ENCODE data around the gene GCAT.

GRCh38 chr22:37796079-37796478 lies 11.7 kb upstream of the GCAT start:
- TF ChIP-seq MAFK (conservative IDR thresholded peaks at IDR 0.05 in 1 of 2, IDR thresholded peaks at IDR 0.05 in 1 of 2; ENCODE audit: low read length in 2 of 2) (no peak; a peak in 1 of 4 replicates), U2AF1 (optimal IDR thresholded peaks at IDR 0.05; ENCODE audit: low read depth, low read length) (no peak), ZBTB7A (CRISPR knock-in tag; IDR thresholded peaks at IDR 0.05) (no peak), POLR2AphosphoS5 (IDR thresholded peaks at IDR 0.05; ENCODE audit: low read depth, low read length) (no peak), GTF2F1 (IDR thresholded peaks at IDR 0.05; ENCODE audit: low read length) (no peak), CHD4 (IDR thresholded peaks at IDR 0.05; ENCODE audit: borderline replicate concordance, low read length) (no peak), ZNF354B (CRISPR knock-in tag; IDR thresholded peaks at IDR 0.05) (no peak), TAF1 (CRISPR knock-in tag; IDR thresholded peaks at IDR 0.05) (no peak), FOXJ3 (CRISPR knock-in tag; IDR thresholded peaks at IDR 0.05; ENCODE audit: borderline replicate concordance) (no peak), ZNF407 (CRISPR knock-in tag; IDR thresholded peaks at IDR 0.05; ENCODE audit: not compliant biosample characterization) (no peak)
- TF ChIP-seq, protein P1, sequence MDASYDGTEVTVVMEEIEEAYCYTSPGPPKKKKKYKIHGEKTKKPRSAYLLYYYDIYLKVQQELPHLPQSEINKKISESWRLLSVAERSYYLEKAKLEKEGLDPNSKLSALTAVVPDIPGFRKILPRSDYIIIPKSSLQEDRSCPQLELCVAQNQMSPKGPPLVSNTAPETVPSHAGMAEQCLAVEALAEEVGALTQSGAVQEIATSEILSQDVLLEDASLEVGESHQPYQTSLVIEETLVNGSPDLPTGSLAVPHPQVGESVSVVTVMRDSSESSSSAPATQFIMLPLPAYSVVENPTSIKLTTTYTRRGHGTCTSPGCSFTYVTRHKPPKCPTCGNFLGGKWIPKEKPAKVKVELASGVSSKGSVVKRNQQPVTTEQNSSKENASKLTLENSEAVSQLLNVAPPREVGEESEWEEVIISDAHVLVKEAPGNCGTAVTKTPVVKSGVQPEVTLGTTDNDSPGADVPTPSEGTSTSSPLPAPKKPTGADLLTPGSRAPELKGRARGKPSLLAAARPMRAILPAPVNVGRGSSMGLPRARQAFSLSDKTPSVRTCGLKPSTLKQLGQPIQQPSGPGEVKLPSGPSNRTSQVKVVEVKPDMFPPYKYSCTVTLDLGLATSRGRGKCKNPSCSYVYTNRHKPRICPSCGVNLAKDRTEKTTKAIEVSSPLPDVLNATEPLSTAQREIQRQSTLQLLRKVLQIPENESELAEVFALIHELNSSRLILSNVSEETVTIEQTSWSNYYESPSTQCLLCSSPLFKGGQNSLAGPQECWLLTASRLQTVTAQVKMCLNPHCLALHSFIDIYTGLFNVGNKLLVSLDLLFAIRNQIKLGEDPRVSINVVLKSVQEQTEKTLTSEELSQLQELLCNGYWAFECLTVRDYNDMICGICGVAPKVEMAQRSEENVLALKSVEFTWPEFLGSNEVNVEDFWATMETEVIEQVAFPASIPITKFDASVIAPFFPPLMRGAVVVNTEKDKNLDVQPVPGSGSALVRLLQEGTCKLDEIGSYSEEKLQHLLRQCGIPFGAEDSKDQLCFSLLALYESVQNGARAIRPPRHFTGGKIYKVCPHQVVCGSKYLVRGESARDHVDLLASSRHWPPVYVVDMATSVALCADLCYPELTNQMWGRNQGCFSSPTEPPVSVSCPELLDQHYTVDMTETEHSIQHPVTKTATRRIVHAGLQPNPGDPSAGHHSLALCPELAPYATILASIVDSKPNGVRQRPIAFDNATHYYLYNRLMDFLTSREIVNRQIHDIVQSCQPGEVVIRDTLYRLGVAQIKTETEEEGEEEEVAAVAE (CRISPR knock-in tag; IDR thresholded peaks at IDR 0.05; ENCODE audit: borderline replicate concordance), result no peak
- TF ChIP-seq, protein P2, sequence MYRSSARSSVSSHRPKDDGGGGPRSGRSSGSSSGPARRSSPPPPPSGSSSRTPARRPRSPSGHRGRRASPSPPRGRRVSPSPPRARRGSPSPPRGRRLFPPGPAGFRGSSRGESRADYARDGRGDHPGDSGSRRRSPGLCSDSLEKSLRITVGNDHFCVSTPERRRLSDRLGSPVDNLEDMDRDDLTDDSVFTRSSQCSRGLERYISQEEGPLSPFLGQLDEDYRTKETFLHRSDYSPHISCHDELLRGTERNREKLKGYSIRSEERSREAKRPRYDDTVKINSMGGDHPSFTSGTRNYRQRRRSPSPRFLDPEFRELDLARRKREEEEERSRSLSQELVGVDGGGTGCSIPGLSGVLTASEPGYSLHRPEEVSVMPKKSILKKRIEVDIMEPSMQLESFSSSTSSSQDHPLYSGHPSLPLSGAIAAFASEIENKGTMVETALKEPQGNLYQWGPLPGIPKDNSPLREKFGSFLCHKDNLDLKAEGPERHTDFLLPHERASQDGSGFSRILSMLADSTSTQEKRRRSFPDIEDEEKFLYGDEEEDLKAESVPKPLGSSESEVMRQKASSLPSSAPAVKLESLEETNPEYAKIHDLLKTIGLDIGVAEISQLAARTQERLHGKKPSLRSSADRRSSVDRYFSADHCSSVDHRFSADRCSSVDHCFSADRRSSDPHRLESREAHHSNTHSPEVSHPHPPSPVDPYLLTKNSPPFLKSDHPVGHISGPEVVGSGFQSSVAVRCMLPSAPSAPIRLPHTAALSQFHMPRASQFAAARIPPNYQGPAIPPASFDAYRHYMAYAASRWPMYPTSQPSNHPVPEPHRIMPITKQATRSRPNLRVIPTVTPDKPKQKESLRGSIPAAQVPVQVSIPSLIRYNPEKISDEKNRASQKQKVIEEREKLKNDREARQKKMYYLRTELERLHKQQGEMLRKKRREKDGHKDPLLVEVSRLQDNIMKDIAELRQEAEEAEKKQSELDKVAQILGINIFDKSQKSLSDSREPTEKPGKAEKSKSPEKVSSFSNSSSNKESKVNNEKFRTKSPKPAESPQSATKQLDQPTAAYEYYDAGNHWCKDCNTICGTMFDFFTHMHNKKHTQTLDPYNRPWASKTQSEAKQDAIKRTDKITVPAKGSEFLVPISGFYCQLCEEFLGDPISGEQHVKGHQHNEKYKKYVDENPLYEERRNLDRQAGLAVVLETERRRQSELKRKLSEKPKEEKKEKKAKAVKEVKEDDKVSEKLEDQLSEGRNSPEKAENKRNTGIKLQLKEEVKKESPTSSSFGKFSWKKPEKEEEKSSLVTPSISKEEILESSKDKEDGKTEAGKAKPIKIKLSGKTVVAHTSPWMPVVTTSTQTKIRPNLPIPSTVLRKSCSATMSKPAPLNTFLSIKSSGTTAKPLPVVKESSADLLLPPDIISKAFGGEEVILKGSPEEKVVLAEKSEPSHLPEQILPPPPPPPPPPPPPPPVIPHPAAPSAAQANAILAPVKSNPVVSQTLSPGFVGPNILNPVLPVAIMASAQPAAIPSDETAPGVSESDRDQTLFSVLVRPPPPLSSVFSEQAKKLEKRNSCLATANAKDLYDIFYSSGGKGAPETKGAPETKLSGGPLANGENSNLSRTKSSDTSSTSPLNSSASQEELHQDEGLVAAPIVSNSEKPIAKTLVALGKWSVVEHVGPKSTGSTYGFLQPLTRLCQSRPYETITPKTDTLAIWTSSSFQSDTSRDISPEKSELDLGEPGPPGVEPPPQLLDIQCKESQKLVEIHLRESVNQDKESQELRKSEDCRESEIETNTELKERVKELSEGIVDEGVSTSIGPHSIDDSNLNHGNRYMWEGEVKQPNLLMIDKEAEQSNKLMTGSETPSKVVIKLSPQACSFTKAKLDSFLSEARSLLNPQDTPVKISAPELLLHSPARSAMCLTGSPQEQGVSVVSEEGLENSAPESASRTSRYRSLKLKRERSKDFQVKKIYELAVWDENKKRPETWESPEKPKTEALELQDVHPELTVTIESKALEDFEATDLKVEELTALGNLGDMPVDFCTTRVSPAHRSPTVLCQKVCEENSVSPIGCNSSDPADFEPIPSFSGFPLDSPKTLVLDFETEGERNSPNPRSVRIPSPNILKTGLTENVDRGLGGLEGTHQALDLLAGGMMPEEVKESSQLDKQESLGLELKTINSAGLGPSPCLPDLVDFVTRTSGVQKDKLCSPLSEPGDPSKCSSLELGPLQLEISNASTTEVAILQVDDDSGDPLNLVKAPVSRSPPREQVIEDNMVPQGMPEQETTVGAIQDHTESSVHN (CRISPR knock-in tag; IDR thresholded peaks at IDR 0.05), result no peak
- TF ChIP-seq, protein P3, sequence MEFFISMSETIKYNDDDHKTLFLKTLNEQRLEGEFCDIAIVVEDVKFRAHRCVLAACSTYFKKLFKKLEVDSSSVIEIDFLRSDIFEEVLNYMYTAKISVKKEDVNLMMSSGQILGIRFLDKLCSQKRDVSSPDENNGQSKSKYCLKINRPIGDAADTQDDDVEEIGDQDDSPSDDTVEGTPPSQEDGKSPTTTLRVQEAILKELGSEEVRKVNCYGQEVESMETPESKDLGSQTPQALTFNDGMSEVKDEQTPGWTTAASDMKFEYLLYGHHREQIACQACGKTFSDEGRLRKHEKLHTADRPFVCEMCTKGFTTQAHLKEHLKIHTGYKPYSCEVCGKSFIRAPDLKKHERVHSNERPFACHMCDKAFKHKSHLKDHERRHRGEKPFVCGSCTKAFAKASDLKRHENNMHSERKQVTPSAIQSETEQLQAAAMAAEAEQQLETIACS (CRISPR knock-in tag; IDR thresholded peaks at IDR 0.05), result no peak
